Suprapubic skin (tissue), 3 donors: ENCODE measurements around the gene NEAT1.

Experiments
- POLR2AphosphoS5 ChIP-seq, 3 donors: sonication (generic); formaldehyde crosslinking; IDR thresholded peaks; one replicate each; pipeline ENCODE4 v1.6.1; 2017; ENCODE audit warnings: antibody characterized with exemption in 3 of 3
- TF ChIP-seq, protein P1 (sequence below), 2 donors: fragments of 200-600 bp in 1 of 2; fragments of 450-650 bp in 1 of 2; sonication (generic) in 1 of 2; IDR thresholded peaks; one replicate each; pipeline ENCODE4 v1.5.1; 2016 to 2019; ENCODE audit warnings: antibody characterized with exemption in 2 of 2, mild to moderate bottlenecking in 1 of 2, moderate library complexity in 1 of 2

DNA sequence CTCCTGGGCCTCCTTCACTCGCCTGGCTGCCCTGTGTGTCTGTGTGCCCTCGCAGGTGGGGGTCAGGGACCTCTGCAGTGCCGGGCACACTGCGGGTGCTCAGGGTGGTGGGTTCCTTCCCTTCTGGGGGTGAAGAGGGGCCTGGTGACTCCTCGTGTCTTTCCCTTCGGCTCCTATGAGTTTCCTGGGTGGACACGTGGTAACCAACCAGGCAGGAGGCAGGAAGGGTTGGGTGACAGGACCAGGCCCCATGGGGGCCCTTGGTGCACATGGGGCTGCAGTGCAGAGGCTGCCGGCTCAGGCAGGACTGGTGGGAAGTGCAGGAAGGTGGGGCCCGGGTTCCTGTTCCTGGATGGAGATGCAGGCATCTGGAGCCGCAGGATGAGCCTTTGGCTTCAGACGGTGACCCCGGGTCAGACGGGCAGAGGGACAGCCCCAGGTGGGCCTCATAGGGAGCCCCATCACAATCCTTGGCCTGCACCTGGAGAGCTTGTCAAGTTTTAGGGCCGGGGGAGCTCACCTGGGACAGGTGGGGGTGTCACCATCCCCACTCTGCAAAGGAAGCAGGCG lies 26.6 kb upstream of the NEAT1 start:
- TF ChIP-seq, protein P1, sequence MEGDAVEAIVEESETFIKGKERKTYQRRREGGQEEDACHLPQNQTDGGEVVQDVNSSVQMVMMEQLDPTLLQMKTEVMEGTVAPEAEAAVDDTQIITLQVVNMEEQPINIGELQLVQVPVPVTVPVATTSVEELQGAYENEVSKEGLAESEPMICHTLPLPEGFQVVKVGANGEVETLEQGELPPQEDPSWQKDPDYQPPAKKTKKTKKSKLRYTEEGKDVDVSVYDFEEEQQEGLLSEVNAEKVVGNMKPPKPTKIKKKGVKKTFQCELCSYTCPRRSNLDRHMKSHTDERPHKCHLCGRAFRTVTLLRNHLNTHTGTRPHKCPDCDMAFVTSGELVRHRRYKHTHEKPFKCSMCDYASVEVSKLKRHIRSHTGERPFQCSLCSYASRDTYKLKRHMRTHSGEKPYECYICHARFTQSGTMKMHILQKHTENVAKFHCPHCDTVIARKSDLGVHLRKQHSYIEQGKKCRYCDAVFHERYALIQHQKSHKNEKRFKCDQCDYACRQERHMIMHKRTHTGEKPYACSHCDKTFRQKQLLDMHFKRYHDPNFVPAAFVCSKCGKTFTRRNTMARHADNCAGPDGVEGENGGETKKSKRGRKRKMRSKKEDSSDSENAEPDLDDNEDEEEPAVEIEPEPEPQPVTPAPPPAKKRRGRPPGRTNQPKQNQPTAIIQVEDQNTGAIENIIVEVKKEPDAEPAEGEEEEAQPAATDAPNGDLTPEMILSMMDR (IDR thresholded peaks at IDR 0.05) = no peak
- no peak for TF ChIP-seq POLR2AphosphoS5 (IDR thresholded peaks at IDR 0.05)
